IMR-90 (cell line): ENCODE measurements around the gene GTPBP3.

Source experiments
- BHLHE40 ChIP-seq: fragments of 150-350 bp; IDR thresholded peaks from 2 replicates; pipeline ENCODE4 v1.6.1; 2016; ENCODE audit warnings: mild to moderate bottlenecking, low read depth, low read length
- FOS ChIP-seq: fragments of 150-350 bp; IDR thresholded peaks from 2 replicates; pipeline ENCODE4 v1.6.1; 2016; ENCODE audit warnings: low read depth, low read length
- MAFK ChIP-seq: IDR thresholded peaks from 2 replicates; pipeline ENCODE4 v1.6.1; 2012; ENCODE audit warnings: low read depth, low read length, improper control_type of control experiment
- POLR2A ChIP-seq: IDR thresholded peaks from 2 replicates; pipeline ENCODE4 v1.6.1; 2012; ENCODE audit warnings: mild to moderate bottlenecking, low read depth, low read length
- RAD21 ChIP-seq: IDR thresholded peaks from 2 replicates; pipeline ENCODE4 v1.6.1; 2012; ENCODE audit warnings: low read length, improper control_type of control experiment
- SMC3 ChIP-seq: fragments of 150-350 bp; IDR thresholded peaks from 2 replicates; pipeline ENCODE4 v1.6.1; 2016; ENCODE audit warnings: low read depth, mild to moderate bottlenecking, antibody characterized with exemption, low read length, moderate library complexity
- TF ChIP-seq, protein P1 (sequence below): conservative IDR thresholded peaks from 2 replicates; pipeline ENCODE4 v1.5.1; 2012; ENCODE audit warnings: mild to moderate bottlenecking, low read depth, low read length, improper control_type of control experiment
- TF ChIP-seq, protein P2 (sequence below): fragments of 150-350 bp; IDR thresholded peaks from 2 replicates; pipeline ENCODE4 v1.6.1; 2016; ENCODE audit warnings: low read depth, mild to moderate bottlenecking, low read length, moderate library complexity, borderline replicate concordance

DNA sequence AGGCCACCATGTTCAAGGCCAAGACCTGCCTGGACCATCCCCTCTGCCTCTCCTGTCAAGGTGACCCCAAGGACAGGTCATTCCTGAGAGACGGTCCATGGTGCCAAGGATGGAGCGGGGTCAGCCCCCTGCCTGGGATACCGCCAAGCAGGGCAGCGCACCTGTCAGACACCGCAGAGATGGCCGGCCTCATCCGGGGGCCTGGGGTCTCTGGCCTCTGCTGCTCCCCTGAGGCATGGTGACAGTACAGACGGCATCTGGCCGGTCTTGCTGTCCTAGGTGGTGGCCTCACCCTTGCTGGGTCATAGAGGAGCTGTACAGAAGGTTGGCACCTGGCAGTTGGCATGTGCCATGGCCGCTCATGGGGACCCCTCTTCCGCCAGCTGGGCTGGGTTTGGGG, 16.9 kb upstream of the GTPBP3 start:
- no peak for TF ChIP-seq POLR2A
- TF ChIP-seq, protein P1, sequence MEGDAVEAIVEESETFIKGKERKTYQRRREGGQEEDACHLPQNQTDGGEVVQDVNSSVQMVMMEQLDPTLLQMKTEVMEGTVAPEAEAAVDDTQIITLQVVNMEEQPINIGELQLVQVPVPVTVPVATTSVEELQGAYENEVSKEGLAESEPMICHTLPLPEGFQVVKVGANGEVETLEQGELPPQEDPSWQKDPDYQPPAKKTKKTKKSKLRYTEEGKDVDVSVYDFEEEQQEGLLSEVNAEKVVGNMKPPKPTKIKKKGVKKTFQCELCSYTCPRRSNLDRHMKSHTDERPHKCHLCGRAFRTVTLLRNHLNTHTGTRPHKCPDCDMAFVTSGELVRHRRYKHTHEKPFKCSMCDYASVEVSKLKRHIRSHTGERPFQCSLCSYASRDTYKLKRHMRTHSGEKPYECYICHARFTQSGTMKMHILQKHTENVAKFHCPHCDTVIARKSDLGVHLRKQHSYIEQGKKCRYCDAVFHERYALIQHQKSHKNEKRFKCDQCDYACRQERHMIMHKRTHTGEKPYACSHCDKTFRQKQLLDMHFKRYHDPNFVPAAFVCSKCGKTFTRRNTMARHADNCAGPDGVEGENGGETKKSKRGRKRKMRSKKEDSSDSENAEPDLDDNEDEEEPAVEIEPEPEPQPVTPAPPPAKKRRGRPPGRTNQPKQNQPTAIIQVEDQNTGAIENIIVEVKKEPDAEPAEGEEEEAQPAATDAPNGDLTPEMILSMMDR, result no peak
- no peak for TF ChIP-seq FOS
- TF ChIP-seq BHLHE40, result no peak
- TF ChIP-seq SMC3, result no peak
- no peak for TF ChIP-seq MAFK
- no peak for TF ChIP-seq RAD21
- TF ChIP-seq, protein P2, sequence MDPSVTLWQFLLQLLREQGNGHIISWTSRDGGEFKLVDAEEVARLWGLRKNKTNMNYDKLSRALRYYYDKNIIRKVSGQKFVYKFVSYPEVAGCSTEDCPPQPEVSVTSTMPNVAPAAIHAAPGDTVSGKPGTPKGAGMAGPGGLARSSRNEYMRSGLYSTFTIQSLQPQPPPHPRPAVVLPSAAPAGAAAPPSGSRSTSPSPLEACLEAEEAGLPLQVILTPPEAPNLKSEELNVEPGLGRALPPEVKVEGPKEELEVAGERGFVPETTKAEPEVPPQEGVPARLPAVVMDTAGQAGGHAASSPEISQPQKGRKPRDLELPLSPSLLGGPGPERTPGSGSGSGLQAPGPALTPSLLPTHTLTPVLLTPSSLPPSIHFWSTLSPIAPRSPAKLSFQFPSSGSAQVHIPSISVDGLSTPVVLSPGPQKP, result no peak
